ENCODE measurements around the gene IMPA2.

Gene IMPA2

GRCh38 chr18:12009581-12010140, 28.4 kb downstream of the IMPA2 start:
- DNase-seq, result no peak

- DNase-seq, result no peak
These were observed 29.0 kb downstream of the IMPA2 start for GRCh38 chr18:12010187-12010802.

GRCh38 chr18:12011199-12011956, 30.1 kb downstream of the IMPA2 start:
- DNase-seq, result no peak

- no peak for DNase-seq
These were observed 30.7 kb downstream of the IMPA2 start for GRCh38 chr18:12011957-12012549.

GRCh38 chr18:12012697-12013096, 31.4 kb downstream of the IMPA2 start:
- no peak for DNase-seq

GRCh38 chr18:12013186-12013916, 32.0 kb downstream of the IMPA2 start:
- no peak for DNase-seq

GRCh38 chr18:12014086-12014485, 32.8 kb downstream of the IMPA2 start:
- no peak for DNase-seq

- no peak for DNase-seq
These were observed 33.5 kb downstream of the IMPA2 start for GRCh38 chr18:12014521-12015415.

GRCh38 chr18:12015416-12016062, 34.2 kb downstream of the IMPA2 start:
- DNase-seq, result no peak

GRCh38 chr18:12017081-12017480, 35.8 kb downstream of the IMPA2 start:
- DNase-seq, result no peak

GRCh38 chr18:12018861-12019260, 37.6 kb downstream of the IMPA2 start:
- DNase-seq, result no peak

- no peak for DNase-seq
These were observed 39.8 kb downstream of the IMPA2 start for GRCh38 chr18:12021077-12021476.

GRCh38 chr18:12021596-12021995, 40.3 kb downstream of the IMPA2 start:
- no peak for DNase-seq

- DNase-seq, result no peak
These were observed 42.1 kb downstream of the IMPA2 start for GRCh38 chr18:12023375-12023774.

- no peak for DNase-seq
These were observed 45.3 kb downstream of the IMPA2 start for GRCh38 chr18:12026562-12026961.

- DNase-seq, result no peak
These were observed 45.7 kb downstream of the IMPA2 start for GRCh38 chr18:12027046-12027445.

- no peak for DNase-seq
These were observed 46.2 kb downstream of the IMPA2 start for GRCh38 chr18:12027480-12027879.

- DNase-seq, result no peak
These were observed 46.8 kb downstream of the IMPA2 start for GRCh38 chr18:12028040-12028628.

GRCh38 chr18:12028674-12029073, 47.4 kb downstream of the IMPA2 start:
- no peak for DNase-seq

GRCh38 chr18:12029786-12030584, 48.7 kb downstream of the IMPA2 start:
- no peak for DNase-seq
